Right forelimb (tissue), 1 donor: ENCODE measurements around the gene UBE2E3.
"Not testable (repeated sequence)": the region's sequence is repeated elsewhere in the genome, so short reads cannot be mapped to it uniquely, and the experiment has no call there.

Source experiments
- DNase-seq: peaks from one replicate; pipeline ENCODE4 v3.0.0-alpha.2; 2018

UBE2E3 gene

DNA sequence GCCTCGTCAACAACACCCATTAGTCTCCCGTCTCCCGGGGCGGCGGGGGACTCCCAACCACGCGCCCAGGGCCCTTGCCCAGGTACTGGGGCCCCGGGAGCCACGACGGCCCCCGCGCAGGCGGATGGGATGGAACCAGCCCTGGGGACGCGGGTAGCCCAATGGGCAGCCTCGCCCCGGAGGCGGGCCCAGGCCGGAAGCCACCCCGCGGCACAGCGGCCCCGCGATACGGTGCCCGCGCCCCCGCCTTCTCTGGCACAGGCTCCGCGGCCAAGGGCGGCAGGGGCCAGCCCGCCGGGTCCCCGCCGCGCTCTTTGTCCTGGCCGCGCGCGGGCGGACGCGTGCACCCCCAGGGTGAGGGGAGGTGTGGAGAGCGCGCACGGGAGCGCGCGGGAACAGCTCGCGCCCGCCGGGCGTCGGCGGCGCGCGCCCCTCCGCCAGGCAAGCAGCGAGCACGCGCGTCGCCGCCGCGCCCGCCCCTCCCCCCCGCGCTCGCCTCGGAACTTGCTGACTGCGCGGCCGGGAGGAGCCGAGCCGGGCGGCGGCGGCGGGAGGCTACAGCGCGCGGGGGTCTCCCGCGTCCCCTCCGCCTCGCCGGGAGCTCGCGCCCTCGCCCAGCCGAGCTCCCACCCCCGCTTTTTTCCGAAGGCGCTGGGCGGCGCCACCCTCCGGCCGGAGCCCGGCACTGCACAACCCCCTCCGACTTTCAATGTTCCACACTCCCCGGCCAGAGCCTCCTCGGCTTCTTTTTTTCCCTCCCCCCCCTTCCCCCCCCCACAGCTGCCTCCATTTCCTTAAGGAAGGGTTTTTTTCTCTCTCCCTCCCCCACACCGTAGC is at the start of gene UBE2E3:
Gene UBE2E3, plus strand, starts transcription at position 500 of the 837 bp plus-strand sequence. CDS start 1,438 bp downstream, outside the sequence.
- peak; percentile 94 for DNase-seq

DNA sequence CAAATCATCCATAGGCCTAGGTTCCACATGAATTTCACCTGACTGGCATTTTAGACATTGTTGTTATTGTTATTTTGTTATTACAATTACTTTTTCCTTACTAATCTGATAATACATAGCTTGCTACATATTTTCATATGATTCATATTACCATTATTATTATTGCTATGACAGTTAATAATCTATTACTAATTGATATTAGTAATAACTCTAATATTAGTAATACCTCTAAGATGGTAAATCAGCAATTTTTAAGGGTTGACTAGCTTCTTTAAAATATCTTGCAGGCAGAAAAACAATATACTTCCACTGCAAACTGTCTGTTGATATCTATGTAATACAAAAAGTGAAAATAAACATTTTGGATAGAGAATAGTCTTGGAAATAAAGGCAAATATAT is 48.6 kb upstream of the UBE2E3 start:
- DNase-seq: no peak

DNA sequence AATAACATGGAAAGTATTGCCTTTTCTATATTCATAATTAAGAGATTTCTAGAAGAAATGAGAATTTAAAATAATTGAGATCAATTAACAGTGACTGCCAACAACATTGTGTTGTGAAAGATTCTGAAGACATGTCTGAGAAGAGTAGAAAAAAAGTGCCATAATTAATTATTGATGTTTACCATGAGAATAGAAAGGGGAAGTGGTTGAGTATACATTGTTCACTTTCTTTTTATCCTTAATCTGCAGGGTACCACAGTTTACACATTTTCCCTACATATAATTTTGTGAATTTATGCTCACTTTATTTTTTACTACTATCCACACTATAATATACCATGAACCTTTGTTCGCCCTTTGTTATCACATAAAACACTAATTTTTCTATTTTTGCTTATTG is 47.1 kb upstream of the UBE2E3 start:
- DNase-seq: no peak

GRCh38 chr2:180934911-180935310 is 45.5 kb upstream of the UBE2E3 start:
- DNase-seq: no peak

- DNase-seq: not testable (repeated sequence)
Observed at GRCh38 chr2:180937480-180937879, 42.9 kb upstream of the UBE2E3 start.

DNA sequence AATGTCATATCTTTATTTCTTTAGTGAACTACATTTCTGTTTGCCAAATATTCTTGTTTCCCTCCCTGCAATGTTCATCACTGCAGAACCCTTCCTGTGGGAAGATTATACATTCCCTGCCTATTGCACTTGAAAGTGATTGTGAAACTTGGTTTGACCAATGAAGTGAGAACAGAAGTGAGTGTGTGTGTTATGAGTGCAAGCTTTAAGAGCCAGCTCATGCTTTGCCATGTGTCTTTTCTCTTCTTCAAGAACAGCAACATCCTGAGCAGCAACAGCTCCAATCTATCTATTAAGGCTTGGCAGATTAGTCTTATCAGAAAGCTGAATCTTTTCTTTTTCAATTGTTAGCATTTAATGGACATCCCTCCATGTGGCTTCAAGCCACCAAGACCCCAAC is 42.0 kb upstream of the UBE2E3 start:
- DNase-seq: no peak

DNA sequence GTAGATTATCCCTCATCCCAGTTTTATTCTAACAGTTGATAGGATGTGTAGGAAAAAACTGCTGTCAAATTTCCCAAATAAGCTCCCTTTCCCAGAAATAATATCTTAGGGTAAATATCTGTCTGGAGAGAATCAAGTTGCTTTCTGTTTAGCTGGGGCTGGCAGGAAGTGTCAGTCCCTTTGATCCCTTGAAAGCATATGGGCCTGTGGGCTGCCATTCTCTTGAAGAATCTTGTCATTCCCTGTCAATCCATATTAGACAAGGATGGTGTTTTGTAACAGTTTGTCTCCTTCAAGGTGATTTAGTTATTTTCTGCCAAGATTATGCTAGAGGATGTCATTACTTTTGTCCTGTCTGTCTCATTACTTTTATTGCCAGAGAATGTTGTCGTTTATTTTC is 37.1 kb upstream of the UBE2E3 start:
- DNase-seq: no peak

GRCh38 chr2:180944372-180944771 is 36.0 kb upstream of the UBE2E3 start:
- no peak for DNase-seq

- no peak for DNase-seq
Observed at GRCh38 chr2:180947208-180947689, 33.2 kb upstream of the UBE2E3 start.

GRCh38 chr2:180949896-180950295 is 30.5 kb upstream of the UBE2E3 start:
- DNase-seq: no peak

- no peak for DNase-seq
Observed at GRCh38 chr2:180952082-180952481, 28.3 kb upstream of the UBE2E3 start.

DNA sequence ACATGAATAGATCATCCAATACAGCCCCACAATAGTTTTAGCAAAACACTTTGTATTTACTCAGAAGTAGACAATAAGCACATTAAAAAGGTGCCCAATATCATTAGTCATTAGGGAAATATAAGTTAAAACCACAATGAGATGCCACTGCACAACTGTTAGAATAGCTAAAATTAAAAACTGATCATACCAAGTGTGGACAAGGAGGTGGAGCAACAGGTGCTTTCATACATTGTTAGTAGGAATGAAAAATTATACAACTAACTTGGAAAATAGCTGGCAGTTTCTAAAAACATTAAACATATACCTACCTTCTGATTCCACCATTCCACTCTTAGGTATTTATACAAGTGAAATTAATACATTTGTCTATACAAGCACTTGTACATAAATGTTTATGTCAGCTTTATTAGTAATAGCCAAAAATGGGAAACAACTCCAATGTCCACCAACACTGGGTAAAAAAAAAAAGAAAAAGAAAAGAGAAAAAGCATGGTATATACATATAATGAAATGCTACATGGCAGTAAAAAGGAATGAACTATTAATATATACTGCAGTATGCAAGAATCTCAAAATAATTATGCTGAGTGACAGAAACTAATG is 27.6 kb upstream of the UBE2E3 start:
- DNase-seq: no peak

DNA sequence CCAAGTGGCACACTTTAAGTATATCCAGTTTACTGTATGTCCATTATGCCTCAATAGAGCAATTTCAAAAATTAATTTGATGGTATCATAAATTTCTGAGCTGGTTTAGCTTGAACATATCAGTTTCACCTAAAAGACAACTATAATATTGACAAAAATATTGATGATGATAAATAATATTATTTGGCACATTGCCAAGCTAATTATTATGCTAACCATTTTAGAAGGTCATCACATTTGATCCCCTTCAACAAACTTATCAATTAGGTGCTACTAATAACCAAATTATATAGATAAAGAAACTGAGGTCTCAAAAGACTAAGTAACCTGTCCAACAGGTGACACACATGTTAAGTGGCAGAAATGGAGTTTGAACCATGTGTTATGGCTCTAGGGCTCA is 26.9 kb upstream of the UBE2E3 start:
- DNase-seq: no peak

DNA sequence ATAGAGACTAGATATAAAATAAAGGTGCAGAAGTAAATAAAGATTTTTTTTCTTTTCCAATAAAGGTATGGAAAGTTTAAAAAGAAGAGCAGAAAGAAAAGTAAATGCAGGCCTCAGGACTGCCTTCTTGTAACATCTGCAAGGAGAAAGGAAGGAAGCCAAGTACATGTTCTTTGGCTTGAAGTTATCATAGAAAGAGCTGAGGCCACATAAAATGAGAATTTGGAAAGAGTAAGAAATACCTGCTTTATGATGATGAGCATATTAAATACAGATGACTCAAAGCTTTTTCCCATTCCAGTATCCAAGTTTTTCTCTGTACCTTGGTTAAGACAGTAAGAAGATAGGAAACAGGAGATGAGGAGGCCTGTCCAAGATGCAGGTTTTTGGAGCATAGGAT is 25.3 kb upstream of the UBE2E3 start:
- no peak for DNase-seq

GRCh38 chr2:180959787-180960186 is 20.6 kb upstream of the UBE2E3 start:
- no peak for DNase-seq

- no peak for DNase-seq
Observed at GRCh38 chr2:180960982-180961381, 19.4 kb upstream of the UBE2E3 start.

- DNase-seq: no peak
Observed at GRCh38 chr2:180962727-180963314, 17.6 kb upstream of the UBE2E3 start.

DNA sequence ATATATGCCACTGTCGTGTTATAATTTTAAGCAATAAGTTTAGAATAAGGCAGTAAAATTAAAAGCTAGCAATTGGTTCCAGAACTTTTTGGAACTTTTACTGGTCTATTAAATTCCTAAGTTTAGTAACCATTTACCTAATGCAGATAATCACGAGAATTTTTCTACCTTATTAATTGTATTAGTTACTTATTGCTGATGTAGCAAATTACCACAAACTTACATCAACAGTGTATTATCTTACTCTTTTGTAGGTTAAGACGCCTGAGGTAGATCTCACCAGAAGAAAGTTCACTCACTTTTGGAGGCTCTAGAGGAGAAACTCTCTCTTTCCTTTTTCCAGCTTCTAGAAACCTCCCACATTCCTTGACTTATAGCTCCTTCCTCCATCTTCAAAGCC is 14.0 kb upstream of the UBE2E3 start:
- DNase-seq: no peak

- DNase-seq: no peak
Observed at GRCh38 chr2:180969124-180969523, 11.3 kb upstream of the UBE2E3 start.

GRCh38 chr2:180970016-180970415 is 10.4 kb upstream of the UBE2E3 start:
- no peak for DNase-seq

- DNase-seq: no peak
Observed at GRCh38 chr2:180971811-180972210, 8.6 kb upstream of the UBE2E3 start.

- no peak for DNase-seq
Observed at GRCh38 chr2:180975585-180975984, 4.8 kb upstream of the UBE2E3 start.

GRCh38 chr2:180978903-180979748 is 1.3 kb upstream of the UBE2E3 start:
- no peak for DNase-seq
